HEK293 (cell line): ENCODE measurements around the gene SLC1A7.

Experiments
- CTCF ChIA-PET: fragments of 350-600 bp; formaldehyde crosslinking; extraction: SDS; loops from one replicate; lab custom pipeline; 2021; ENCODE audit warnings: antibody characterized with exemption; lab: Yijun Ruan, JAX
- POLR2A ChIA-PET: fragments of 300-600 bp; formaldehyde crosslinking; extraction: SDS; loops from one replicate; lab custom pipeline; 2020; ENCODE audit warnings: antibody characterized with exemption, inconsistent platforms; lab: Yijun Ruan, JAX
- H3K27ac ChIP-seq: fragments of 200-500 bp; sonication (Bioruptor generic); 2 replicates; pipeline ENCODE4 v1.5.1; 2014; ENCODE audit warnings: low read depth, low read length, control low read depth, inconsistent platforms; ENCODE audit errors: extremely low read depth
- H3K36me3 ChIP-seq, 2 experiments: fragments of 200-500 bp in 1 of 2; sonication (Bioruptor generic) in 1 of 2; 1 replicate in 1 of 2; 2 replicates in 1 of 2; pipeline ENCODE4 v1.5.1; 2014 to 2017; ENCODE audit warnings: inconsistent platforms in 2 of 2, low read length in 2 of 2; ENCODE audit not compliant: control insufficient read depth in 2 of 2, insufficient read depth in 1 of 2
- H3K4me1 ChIP-seq: fragments of 200-500 bp; sonication (Bioruptor generic); 2 replicates; pipeline ENCODE4 v1.5.1; 2014; ENCODE audit warnings: mild to moderate bottlenecking, low read length, inconsistent platforms; ENCODE audit not compliant: control insufficient read depth, insufficient read depth
- H3K4me3 ChIP-seq: 2 replicates; pipeline ENCODE4 v1.5.1; 2011; ENCODE audit warnings: low read depth, mild to moderate bottlenecking, control low read depth, low read length, moderate library complexity
- H3K9me3 ChIP-seq: fragments of 200-500 bp; sonication (Bioruptor generic); 2 replicates; pipeline ENCODE4 v1.5.1; 2014; ENCODE audit warnings: low read depth, low read length, inconsistent platforms; ENCODE audit not compliant: control insufficient read depth, insufficient read depth
- KLF16 ChIP-seq: fragments of 450-650 bp; formaldehyde crosslinking; IDR thresholded peaks from 2 replicates; pipeline ENCODE4 v1.5.1; 2017; ENCODE audit warnings: missing biosample characterization, missing genetic modification characterization
- KLF8 ChIP-seq: fragments of 450-650 bp; formaldehyde crosslinking; IDR thresholded peaks from 2 replicates; pipeline ENCODE4 v1.5.1; 2016; ENCODE audit warnings: missing biosample characterization, missing genetic modification characterization
- REST ChIP-seq: fragments of 450-650 bp; formaldehyde crosslinking; IDR thresholded peaks from 2 replicates; pipeline ENCODE4 v1.5.1; 2016; ENCODE audit warnings: missing biosample characterization, missing genetic modification characterization
- TCF7L2 ChIP-seq: IDR thresholded peaks from 2 replicates; pipeline ENCODE4 v1.6.1; 2011; ENCODE audit warnings: low read depth, mild to moderate bottlenecking, inconsistent platforms, low read length, moderate library complexity, borderline replicate concordance
- ZBTB7A ChIP-seq: fragments of 450-650 bp; formaldehyde crosslinking; IDR thresholded peaks from 2 replicates; pipeline ENCODE4 v1.5.1; 2016; ENCODE audit warnings: low read depth, missing biosample characterization, missing genetic modification characterization
- ZNF121 ChIP-seq: fragments of 450-650 bp; formaldehyde crosslinking; IDR thresholded peaks from 2 replicates; pipeline ENCODE4 v1.5.1; 2016; ENCODE audit warnings: missing biosample characterization, missing genetic modification characterization
- ZNF18 ChIP-seq: fragments of 450-650 bp; formaldehyde crosslinking; IDR thresholded peaks from 2 replicates; pipeline ENCODE4 v1.5.1; 2016; ENCODE audit warnings: missing biosample characterization, missing genetic modification characterization
- ZNF211 ChIP-seq: fragments of 450-650 bp; formaldehyde crosslinking; IDR thresholded peaks from 2 replicates; pipeline ENCODE4 v1.5.1; 2016; ENCODE audit warnings: low read depth, missing biosample characterization, missing genetic modification characterization
- ZNF221 ChIP-seq: fragments of 450-650 bp; formaldehyde crosslinking; IDR thresholded peaks from 2 replicates; pipeline ENCODE4 v1.5.1; 2017; ENCODE audit warnings: missing biosample characterization, missing genetic modification characterization, borderline replicate concordance
- ZNF354C ChIP-seq: fragments of 450-650 bp; formaldehyde crosslinking; IDR thresholded peaks from 2 replicates; pipeline ENCODE4 v1.5.1; 2016; ENCODE audit warnings: missing biosample characterization, missing genetic modification characterization, low read depth, borderline replicate concordance
- ZNF416 ChIP-seq: fragments of 450-650 bp; formaldehyde crosslinking; IDR thresholded peaks from 2 replicates; pipeline ENCODE4 v1.5.1; 2016; ENCODE audit warnings: missing biosample characterization, missing genetic modification characterization
- ZNF473 ChIP-seq: fragments of 450-650 bp; formaldehyde crosslinking; IDR thresholded peaks from 2 replicates; pipeline ENCODE4 v1.5.1; 2017; ENCODE audit warnings: missing biosample characterization, missing genetic modification characterization
- ZNF48 ChIP-seq: fragments of 450-650 bp; formaldehyde crosslinking; IDR thresholded peaks from 2 replicates; pipeline ENCODE4 v1.5.1; 2016; ENCODE audit warnings: missing biosample characterization, missing genetic modification characterization
- ZNF560 ChIP-seq: fragments of 450-650 bp; formaldehyde crosslinking; IDR thresholded peaks from 2 replicates; pipeline ENCODE4 v1.5.1; 2017; ENCODE audit warnings: missing biosample characterization, missing genetic modification characterization, borderline replicate concordance
- ZNF654 ChIP-seq: fragments of 450-650 bp; formaldehyde crosslinking; IDR thresholded peaks from 2 replicates; pipeline ENCODE4 v1.5.1; 2016; ENCODE audit warnings: low read depth, missing biosample characterization, missing genetic modification characterization

Gene SLC1A7

GRCh38 chr1:53078333-53079101, 63.9 kb downstream of the SLC1A7 start:
- H3K36me3 ChIP-seq = no peaks in the 10 kb centered on the region
- H3K4me1 ChIP-seq = no peaks in the 10 kb centered on the region
- H3K27ac ChIP-seq = no peak overlapping the region
- no peak overlapping the region for H3K4me3 ChIP-seq
- CTCF ChIA-PET = interaction anchor here (1.6 kb wide), 1 partner anchor 10 kb away, joined by 6 read pairs; no protein-coding TSS in a partner anchor
- POLR2A ChIA-PET = no interaction called here
- H3K9me3 ChIP-seq = no peaks in the 10 kb centered on the region
- TF ChIP-seq REST (tag by site-specific recombination) (peak; percentile 52; the same call in 1 of the 2 replicates), ZNF211 (tag by site-specific recombination) (no peak)

GRCh38 chr1:53077599-53077965, 64.9 kb downstream of the SLC1A7 start:
- no peaks in the 10 kb centered on the region for H3K9me3 ChIP-seq
- no peaks in the 10 kb centered on the region for H3K36me3 ChIP-seq
- no peak overlapping the region for H3K27ac ChIP-seq
- CTCF ChIA-PET = interaction anchor here (0.7 to 1.6 kb wide), 2 partner anchors 9 to 389 kb away, joined by 3 to 6 read pairs; no protein-coding TSS in a partner anchor
- no peak overlapping the region for H3K4me3 ChIP-seq
- no peaks in the 10 kb centered on the region for H3K4me1 ChIP-seq
- POLR2A ChIA-PET = no interaction called here
- TF ChIP-seq ZNF121 (tag by site-specific recombination) (no peak), KLF16 (tag by site-specific recombination) (no peak), ZNF416 (tag by site-specific recombination) (no peak), ZNF18 (tag by site-specific recombination) (no peak), ZNF48 (tag by site-specific recombination) (no peak), ZNF654 (no peak), ZNF473 (no peak), ZNF354C (tag by site-specific recombination) (no peak), ZBTB7A (tag by site-specific recombination) (no peak), ZNF560 (tag by site-specific recombination) (no peak), KLF8 (tag by site-specific recombination) (no peak), TCF7L2 (no peak), ZNF221 (tag by site-specific recombination) (no peak)
- TF ChIP-seq, all 188 proteins: peak for 0
